Keratinocyte (primary cell): ENCODE results near the gene BMF.

Source experiments
- CTCF ChIP-seq, 3 experiments: IDR thresholded peaks in 1 of 3; conservative IDR thresholded peaks in 1 of 3; optimal IDR thresholded peaks in 1 of 3; 2 replicates in 2 of 3; 3 replicates in 1 of 3; pipeline versions ENCODE3 to v1.5.1; 2011; ENCODE audit warnings: low read length in 3 of 3, mild to moderate bottlenecking in 3 of 3, moderate library complexity in 2 of 3, control low read depth in 1 of 3, inconsistent platforms in 1 of 3; ENCODE audit not compliant: insufficient read depth in 2 of 3; ENCODE audit errors: extremely low read depth in 1 of 3
- EZH2 ChIP-seq: IDR thresholded peaks from one replicate; pipeline ENCODE4 v1.6.1; 2012; ENCODE audit warnings: inconsistent platforms, mild to moderate bottlenecking, low read length, moderate library complexity

- no peak for TF ChIP-seq CTCF (optimal IDR thresholded peaks at IDR 0.05 in 1 of 3, IDR thresholded peaks at IDR 0.05 in 1 of 3, conservative IDR thresholded peaks at IDR 0.05 in 1 of 3; ENCODE audit: extremely low read depth in 1 of 3, insufficient read depth in 2 of 3, low read length in 3 of 3)
- TF ChIP-seq EZH2: no peak
These were observed 48.9 kb downstream of the BMF start for GRCh38 chr15:40059821-40060220.
